Keratinocyte (primary cell): ENCODE measurements around the gene CYP27B1.

Experiments used
- CTCF ChIP-seq, 3 experiments: IDR thresholded peaks in 1 of 3; conservative IDR thresholded peaks in 1 of 3; optimal IDR thresholded peaks in 1 of 3; 2 replicates in 2 of 3; 3 replicates in 1 of 3; pipeline versions ENCODE3 to v1.5.1; 2011; ENCODE audit warnings: low read length in 3 of 3, mild to moderate bottlenecking in 3 of 3, moderate library complexity in 2 of 3, control low read depth in 1 of 3, inconsistent platforms in 1 of 3; ENCODE audit not compliant: insufficient read depth in 2 of 3; ENCODE audit errors: extremely low read depth in 1 of 3
- EZH2 ChIP-seq: IDR thresholded peaks from one replicate; pipeline ENCODE4 v1.6.1; 2012; ENCODE audit warnings: inconsistent platforms, mild to moderate bottlenecking, low read length, moderate library complexity

DNA sequence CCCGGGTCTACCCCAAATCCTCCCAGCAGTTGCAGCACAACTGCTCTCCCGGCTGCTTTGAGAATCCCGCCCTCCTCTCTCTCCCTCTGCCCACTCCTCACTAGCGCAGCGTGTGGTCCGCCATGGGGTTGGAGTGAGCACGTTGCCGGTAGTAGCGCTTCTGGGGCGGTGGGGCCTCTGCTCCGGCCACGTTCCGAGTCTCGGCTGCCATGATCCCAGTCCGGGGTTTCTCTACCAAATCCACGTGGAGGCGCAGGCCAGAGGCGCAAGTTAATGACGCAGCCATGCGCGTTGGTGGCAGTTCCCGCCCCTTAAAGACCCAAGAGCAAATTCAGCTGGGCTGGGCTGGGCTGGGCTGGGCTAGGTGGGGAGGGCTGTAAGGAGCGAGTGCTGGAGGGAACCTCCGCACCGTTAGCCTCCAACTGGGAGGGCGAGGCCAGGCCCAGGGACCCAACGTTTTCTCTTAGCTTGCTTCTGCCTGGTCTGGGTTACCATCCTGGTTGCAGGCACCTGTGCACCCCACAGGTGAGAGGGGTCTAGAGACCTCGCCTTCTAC, 5.1 kb upstream of the CYP27B1 start, which contains the start of gene METTL1:
- TF ChIP-seq CTCF (optimal IDR thresholded peaks at IDR 0.05 in 1 of 3, IDR thresholded peaks at IDR 0.05 in 1 of 3, conservative IDR thresholded peaks at IDR 0.05 in 1 of 3; ENCODE audit: extremely low read depth in 1 of 3, insufficient read depth in 2 of 3, low read length in 3 of 3) (no peak), EZH2 (no peak)
